Endodermal cell (in vitro differentiated cells): ENCODE results near the gene NOD2. TPM values are rescaled to one million over a fixed set of nuclear protein-coding genes. Genes with fewer than 3 reads are reported as not detected.

Source experiments
- DNase-seq: peaks from one replicate; pipeline ENCODE4 v3.0.0-alpha.2; 2017
- H3K27ac ChIP-seq: 2 replicates; pipeline ENCODE4 v1.5.1; 2013; ENCODE audit warnings: mild to moderate bottlenecking, low read depth, low read length, moderate library complexity
- H3K27me3 ChIP-seq: 2 replicates; pipeline ENCODE4 v1.6.1; 2013; ENCODE audit warnings: mild to moderate bottlenecking, low read length, moderate library complexity; ENCODE audit not compliant: insufficient read depth, control insufficient read depth, poor library complexity, severe bottlenecking
- H3K36me3 ChIP-seq: 2 replicates; pipeline ENCODE4 v1.7.0; 2013; ENCODE audit warnings: mild to moderate bottlenecking, low read length, moderate library complexity; ENCODE audit not compliant: control insufficient read depth, insufficient read depth
- H3K4me1 ChIP-seq: one replicate; pipeline ENCODE4 v1.7.0; 2013; ENCODE audit warnings: low read length; ENCODE audit not compliant: control insufficient read depth, insufficient read depth
- H3K4me3 ChIP-seq: 2 replicates; pipeline ENCODE4 v1.5.1; 2013; ENCODE audit warnings: mild to moderate bottlenecking, low read length, moderate library complexity
- H3K9ac ChIP-seq: 2 replicates; pipeline ENCODE4 v1.6.1; 2013; ENCODE audit warnings: mild to moderate bottlenecking, low read length, moderate library complexity; ENCODE audit not compliant: poor library complexity, severe bottlenecking; ENCODE audit errors: extremely low read depth
- H3K9me3 ChIP-seq: 2 replicates; pipeline ENCODE4 v1.6.1; 2013; ENCODE audit warnings: mild to moderate bottlenecking, low read length, moderate library complexity; ENCODE audit not compliant: control insufficient read depth
- H3K27ac Mint-ChIP-seq: 2 replicates; pipeline ENCODE4 v1.8.0; 2020; ENCODE audit warnings: mixed read lengths
- H3K27me3 Mint-ChIP-seq: 2 replicates; pipeline ENCODE4 v1.8.0; 2021; ENCODE audit warnings: mild to moderate bottlenecking, mixed read lengths; ENCODE audit not compliant: insufficient read depth
- H3K36me3 Mint-ChIP-seq: 2 replicates; pipeline ENCODE4 v1.8.0; 2020; ENCODE audit warnings: low read depth, mixed read lengths
- H3K4me1 Mint-ChIP-seq: 2 replicates; pipeline ENCODE4 v1.8.0; 2020; ENCODE audit warnings: mixed read lengths
- H3K4me3 Mint-ChIP-seq: 2 replicates; pipeline ENCODE4 v1.8.0; 2020; ENCODE audit warnings: mild to moderate bottlenecking, moderate library complexity, mixed read lengths
- H3K9me3 Mint-ChIP-seq: 2 replicates; pipeline ENCODE4 v1.8.0; 2020; ENCODE audit warnings: mild to moderate bottlenecking, mixed read lengths
- WGBS, 2 experiments: methylation state at CpG; one replicate each; pipeline versions ENCODE4 v1.1.5 to v1.1.7; 2013; ENCODE audit warnings: missing lambda C conversion rate in 2 of 2, mixed read lengths in 1 of 2; ENCODE audit not compliant: insufficient coverage in 1 of 2, insufficient read length in 1 of 2; 5-methylcytosine and 5-hydroxymethylcytosine counted together
- total RNA-seq, 2 donors: library from RNA; stranded (reverse); fragmentation: NEBNext Ultra II Directional in 1 of 2; extraction: Animal tissue kit (Norgen Biotek cat#: 25700) in 1 of 2; gene quantifications; 2 replicates in 1 of 2; 3 replicates in 1 of 2; pipeline ENCODE4 v1.2.1, GENCODE V29; 2021
- TF ChIP-seq, protein P1 (sequence below): fragments of 200-600 bp; sonication (generic); conservative IDR thresholded peaks from 2 replicates; pipeline ENCODE4 v1.5.0; 2021; ENCODE audit warnings: antibody characterized with exemption, mild to moderate bottlenecking

The NOD2 gene
- total RNA-seq, 2 donors from 2014 or later = 0.33 to 0.42 TPM

DNA sequence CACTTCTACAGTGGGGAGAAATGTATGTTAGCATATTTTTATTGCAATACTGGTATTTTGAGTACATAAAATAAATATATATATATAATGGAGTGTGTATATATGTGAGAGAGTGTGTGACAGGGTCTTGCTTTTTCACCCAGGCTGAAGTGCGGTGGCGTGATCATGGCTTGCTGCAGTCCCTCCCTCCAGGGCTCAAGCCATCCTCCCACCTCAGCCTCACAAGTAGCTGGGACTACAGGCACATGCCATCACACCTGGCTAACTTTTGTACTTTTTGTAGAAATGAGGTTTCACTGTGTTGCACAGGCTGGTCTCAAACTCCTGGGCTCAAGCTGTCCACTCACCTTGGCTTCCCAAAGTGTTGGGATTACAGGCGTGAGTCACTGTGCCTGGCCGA lies 52.5 kb downstream of the NOD2 start:
- H3K27ac ChIP-seq = no peak overlapping the region
- no peak for DNase-seq
- no peaks in the 10 kb centered on the region for H3K9me3 ChIP-seq
- Mint-ChIP-seq H3K36me3 (no peaks in the 10 kb centered on the region), H3K4me1 (peaks cover 16% of the 10 kb centered on the region), H3K9me3 (no peaks in the 10 kb centered on the region), H3K27me3 (no peaks in the 10 kb centered on the region), H3K4me3 (no peak overlapping the region), H3K27ac (no peak overlapping the region)
- H3K4me3 ChIP-seq = no peak overlapping the region
- TF ChIP-seq, protein P1, sequence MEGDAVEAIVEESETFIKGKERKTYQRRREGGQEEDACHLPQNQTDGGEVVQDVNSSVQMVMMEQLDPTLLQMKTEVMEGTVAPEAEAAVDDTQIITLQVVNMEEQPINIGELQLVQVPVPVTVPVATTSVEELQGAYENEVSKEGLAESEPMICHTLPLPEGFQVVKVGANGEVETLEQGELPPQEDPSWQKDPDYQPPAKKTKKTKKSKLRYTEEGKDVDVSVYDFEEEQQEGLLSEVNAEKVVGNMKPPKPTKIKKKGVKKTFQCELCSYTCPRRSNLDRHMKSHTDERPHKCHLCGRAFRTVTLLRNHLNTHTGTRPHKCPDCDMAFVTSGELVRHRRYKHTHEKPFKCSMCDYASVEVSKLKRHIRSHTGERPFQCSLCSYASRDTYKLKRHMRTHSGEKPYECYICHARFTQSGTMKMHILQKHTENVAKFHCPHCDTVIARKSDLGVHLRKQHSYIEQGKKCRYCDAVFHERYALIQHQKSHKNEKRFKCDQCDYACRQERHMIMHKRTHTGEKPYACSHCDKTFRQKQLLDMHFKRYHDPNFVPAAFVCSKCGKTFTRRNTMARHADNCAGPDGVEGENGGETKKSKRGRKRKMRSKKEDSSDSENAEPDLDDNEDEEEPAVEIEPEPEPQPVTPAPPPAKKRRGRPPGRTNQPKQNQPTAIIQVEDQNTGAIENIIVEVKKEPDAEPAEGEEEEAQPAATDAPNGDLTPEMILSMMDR = no peak
- no peaks in the 10 kb centered on the region for H3K27me3 ChIP-seq
- no peak overlapping the region for H3K9ac ChIP-seq
- peaks cover 9% of the 10 kb centered on the region for H3K36me3 ChIP-seq
- WGBS, 2 experiments = 92 to 100% methylated on average over 2 to 4 of the region's 4 CpGs
- no peaks in the 10 kb centered on the region for H3K4me1 ChIP-seq

DNA sequence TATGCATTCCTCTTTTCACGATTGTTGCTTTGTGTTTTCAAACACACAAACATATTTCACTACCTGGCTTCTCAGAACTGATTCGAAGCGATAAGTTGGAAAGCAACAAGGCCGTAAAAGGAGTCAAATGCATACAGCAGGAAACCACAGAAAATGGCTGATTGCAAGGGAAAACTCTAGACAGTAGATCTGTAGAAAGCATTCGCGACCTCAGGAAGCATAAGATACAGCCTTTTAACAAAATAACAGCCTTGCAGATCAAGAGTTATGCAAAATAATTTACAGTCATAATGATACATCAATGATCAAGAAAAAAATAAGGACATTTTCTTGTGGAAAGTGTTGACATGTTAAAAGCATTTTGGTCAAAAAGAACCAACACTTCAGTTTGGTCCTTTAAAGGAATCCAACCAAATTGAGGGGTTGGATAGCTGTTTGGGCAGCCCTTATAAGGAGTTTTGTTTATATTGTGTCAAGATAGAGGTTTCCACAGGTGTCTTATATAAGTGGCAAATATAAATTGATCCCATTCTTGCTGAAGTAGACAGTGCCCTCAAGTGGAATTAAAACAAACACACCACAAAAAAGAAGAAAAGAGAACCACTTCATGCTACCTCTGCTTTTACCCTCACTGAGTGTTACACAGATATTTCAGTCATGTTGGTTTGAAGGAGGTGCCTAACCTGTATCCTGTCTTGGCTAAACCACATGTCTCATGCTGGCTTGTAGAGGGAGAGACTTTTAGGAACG lies 54.0 kb downstream of the NOD2 start:
- no peak overlapping the region for H3K27ac Mint-ChIP-seq
- Histone ChIP-seq H3K9ac (no peak overlapping the region), H3K9me3 (no peaks in the 10 kb centered on the region), H3K4me3 (no peak overlapping the region), H3K36me3 (peaks cover 14% of the 10 kb centered on the region), H3K27me3 (no peaks in the 10 kb centered on the region), H3K27ac (no peak overlapping the region), H3K4me1 (no peaks in the 10 kb centered on the region)
- TF ChIP-seq, protein P1 = peak; percentile 51
- no peaks in the 10 kb centered on the region for H3K27me3 Mint-ChIP-seq
- H3K36me3 Mint-ChIP-seq = peaks cover under 1% of the 10 kb centered on the region
- H3K9me3 Mint-ChIP-seq = no peaks in the 10 kb centered on the region
- peaks cover 16% of the 10 kb centered on the region for H3K4me1 Mint-ChIP-seq
- no peak for DNase-seq
- no peak overlapping the region for H3K4me3 Mint-ChIP-seq
- 89 to 96% methylated on average over 4 to 7 of the region's 7 CpGs for WGBS, 2 experiments

GRCh38 chr16:50751528-50751927 lies 58.1 kb downstream of the NOD2 start:
- Mint-ChIP-seq H3K4me3 (no peak overlapping the region), H3K9me3 (peaks cover 2% of the 10 kb centered on the region)

More at GRCh38 chr16:50751528-50751927, 58.1 kb downstream of the NOD2 start:
- H3K9me3 ChIP-seq = peaks cover 6% of the 10 kb centered on the region
- WGBS, 2 experiments = 89 to 92% methylated on average over 3 to 6 of the region's 6 CpGs
- H3K36me3 Mint-ChIP-seq = peaks cover 12% of the 10 kb centered on the region
- TF ChIP-seq, protein P1 = no peak
- peaks cover 4% of the 10 kb centered on the region for H3K4me1 Mint-ChIP-seq
- H3K36me3 ChIP-seq = peaks cover 20% of the 10 kb centered on the region
- no peaks in the 10 kb centered on the region for H3K27me3 ChIP-seq
- H3K27ac Mint-ChIP-seq = no peak overlapping the region
- no peaks in the 10 kb centered on the region for H3K4me1 ChIP-seq
- no peak for DNase-seq
- H3K4me3 ChIP-seq = no peak overlapping the region
- H3K27ac ChIP-seq = no peak overlapping the region
- H3K9ac ChIP-seq = no peak overlapping the region
- H3K27me3 Mint-ChIP-seq = no peaks in the 10 kb centered on the region
